ENCODE measurements around the gene CYSLTR2. TPM values are rescaled to one million over a fixed set of nuclear protein-coding genes. Genes with fewer than 3 reads are reported as not detected.

CYSLTR2 gene
- total and polyA plus RNA-seq, 2 experiments from 2014 or later = 5.1 to 22.2 TPM

- Histone ChIP-seq H3K4me3 (no peak overlapping the region), H3K27me3 (no peaks in the 10 kb centered on the region), H2AFZ (no peak overlapping the region), H3K4me2 (no peak overlapping the region), H3K36me3 (replicated peaks; ENCODE audit: insufficient read depth, low read depth) (no peaks in the 10 kb centered on the region), H3K9me2 (replicated peaks; ENCODE audit: insufficient read depth) (no peaks in the 10 kb centered on the region), H3K9me3 (ENCODE audit: low read depth) (no peaks in the 10 kb centered on the region), H3K27ac (no peak overlapping the region), H3K4me1 (ENCODE audit: insufficient read depth) (no peaks in the 10 kb centered on the region), H4K20me1 (ENCODE audit: insufficient read depth, poor library complexity, severe bottlenecking) (no peaks in the 10 kb centered on the region), H3K79me2 (no peaks in the 10 kb centered on the region)
- no peak for DNase-seq (ENCODE audit: low spot score)
- WGBS (ENCODE audit: low lambda C conversion rate, missing lambda C conversion rate) = 72% methylated on average over 1 of the region's 1 CpG
- no peak for TF ChIP-seq EZH2phosphoT487 (IDR thresholded peaks at IDR 0.05; ENCODE audit: low read depth, severe bottlenecking, unreplicated experiment)
Measured at GRCh38 chr13:48643159-48643558, 10.6 kb upstream of the CYSLTR2 start.

GRCh38 chr13:48644141-48644540 is 9.6 kb upstream of the CYSLTR2 start:
- no peak for TF ChIP-seq CTCF (IDR thresholded peaks at IDR 0.05; ENCODE audit: poor library complexity)
- TF ChIP-seq EZH2 (IDR thresholded peaks at IDR 0.05; ENCODE audit: borderline replicate concordance) = no peak
- H3K27me3 ChIP-seq = no peaks in the 10 kb centered on the region
- H4K20me1 ChIP-seq (ENCODE audit: insufficient read depth, poor library complexity, severe bottlenecking) = no peaks in the 10 kb centered on the region
- H3K9me2 ChIP-seq (replicated peaks; ENCODE audit: insufficient read depth) = no peaks in the 10 kb centered on the region
- H3K9me3 ChIP-seq (ENCODE audit: low read depth) = no peaks in the 10 kb centered on the region
- H3K4me3 ChIP-seq = no peak overlapping the region
- no peak for DNase-seq (ENCODE audit: low spot score)
- WGBS (ENCODE audit: low lambda C conversion rate, missing lambda C conversion rate) = 75% methylated on average over 5 of the region's 5 CpGs
- no peak overlapping the region for H2AFZ ChIP-seq
- H3K4me2 ChIP-seq = no peak overlapping the region
- no peak overlapping the region for H3K27ac ChIP-seq
- H3K79me2 ChIP-seq = no peaks in the 10 kb centered on the region
- no peaks in the 10 kb centered on the region for H3K4me1 ChIP-seq (ENCODE audit: insufficient read depth)
- no peaks in the 10 kb centered on the region for H3K36me3 ChIP-seq (replicated peaks; ENCODE audit: insufficient read depth, low read depth)

- no peaks in the 10 kb centered on the region for H3K9me3 ChIP-seq (ENCODE audit: low read depth)
- H3K36me3 ChIP-seq (replicated peaks; ENCODE audit: insufficient read depth, low read depth) = no peaks in the 10 kb centered on the region
- no peak overlapping the region for H2AFZ ChIP-seq
- H3K4me3 ChIP-seq = no peak overlapping the region
- H3K79me2 ChIP-seq = no peaks in the 10 kb centered on the region
- H3K27ac ChIP-seq = no peak overlapping the region
- no peaks in the 10 kb centered on the region for H4K20me1 ChIP-seq (ENCODE audit: insufficient read depth, poor library complexity, severe bottlenecking)
- H3K4me1 ChIP-seq (ENCODE audit: insufficient read depth) = no peaks in the 10 kb centered on the region
- no peaks in the 10 kb centered on the region for H3K9me2 ChIP-seq (replicated peaks; ENCODE audit: insufficient read depth)
- DNase-seq (ENCODE audit: low spot score) = no peak
- no peak for TF ChIP-seq CTCF (IDR thresholded peaks at IDR 0.05; ENCODE audit: poor library complexity)
- no peak for TF ChIP-seq EZH2phosphoT487 (IDR thresholded peaks at IDR 0.05; ENCODE audit: low read depth, severe bottlenecking, unreplicated experiment)
- TF ChIP-seq EZH2 (IDR thresholded peaks at IDR 0.05; ENCODE audit: borderline replicate concordance) = no peak
- H3K4me2 ChIP-seq = no peak overlapping the region
- no peaks in the 10 kb centered on the region for H3K27me3 ChIP-seq
Measured at GRCh38 chr13:48644951-48645350, 8.8 kb upstream of the CYSLTR2 start.

- 66% methylated on average over 3 of the region's 3 CpGs for WGBS (ENCODE audit: low lambda C conversion rate, missing lambda C conversion rate)
- Histone ChIP-seq H3K27ac (no peak overlapping the region), H3K9me2 (replicated peaks; ENCODE audit: insufficient read depth) (no peaks in the 10 kb centered on the region), H3K27me3 (no peaks in the 10 kb centered on the region), H3K4me1 (ENCODE audit: insufficient read depth) (no peaks in the 10 kb centered on the region), H3K79me2 (no peaks in the 10 kb centered on the region), H3K4me3 (no peak overlapping the region), H2AFZ (no peak overlapping the region), H3K4me2 (no peak overlapping the region), H4K20me1 (ENCODE audit: insufficient read depth, poor library complexity, severe bottlenecking) (no peaks in the 10 kb centered on the region), H3K9me3 (ENCODE audit: low read depth) (no peaks in the 10 kb centered on the region), H3K36me3 (replicated peaks; ENCODE audit: insufficient read depth, low read depth) (no peaks in the 10 kb centered on the region)
- DNase-seq (ENCODE audit: low spot score) = no peak
- TF ChIP-seq EZH2phosphoT487 (IDR thresholded peaks at IDR 0.05; ENCODE audit: low read depth, severe bottlenecking, unreplicated experiment) = no peak
- no peak for TF ChIP-seq CTCF (IDR thresholded peaks at IDR 0.05; ENCODE audit: poor library complexity)
- no peak for TF ChIP-seq EZH2 (IDR thresholded peaks at IDR 0.05; ENCODE audit: borderline replicate concordance)
Measured at GRCh38 chr13:48645845-48646244, 7.9 kb upstream of the CYSLTR2 start.
